ENCODE measurements around the gene PCSK5. TPM values are rescaled to one million over a fixed set of nuclear protein-coding genes. Genes with fewer than 3 reads are reported as not detected.

The PCSK5 gene
- total RNA-seq, 1 donor from 2014 or later = 8.9 TPM

DNA sequence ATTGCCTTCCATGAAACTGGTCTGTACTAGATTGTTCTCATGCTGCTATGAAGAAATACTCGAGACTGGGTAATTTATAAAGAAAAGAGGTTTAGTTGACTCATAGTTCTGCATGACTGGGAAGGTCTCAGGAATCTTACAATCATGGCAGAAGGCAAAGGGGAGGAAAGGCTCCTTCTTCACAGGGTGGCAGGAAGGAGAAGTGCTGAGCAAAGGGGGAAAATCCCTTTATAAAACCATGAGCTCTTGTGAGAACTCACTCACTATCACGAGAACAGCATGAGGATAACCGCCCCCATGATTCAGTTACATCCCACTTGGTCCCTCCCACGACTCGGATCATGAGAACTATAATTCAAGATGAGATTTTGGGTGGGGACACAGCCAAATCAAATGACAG lies 340.5 kb downstream of the PCSK5 start:
- Mint-ChIP-seq H3K4me1 (ENCODE audit: low read depth) (no peaks in the 10 kb centered on the region), H3K4me3 (ENCODE audit: unreplicated experiment) (no peak overlapping the region), H3K9me3 (ENCODE audit: low read depth) (no peaks in the 10 kb centered on the region), H3K27ac (ENCODE audit: unreplicated experiment) (no peak overlapping the region), H3K36me3 (ENCODE audit: low read depth) (no peaks in the 10 kb centered on the region), H3K27me3 (ENCODE audit: low read depth) (peaks cover 1% of the 10 kb centered on the region)
- TF ChIP-seq, protein P1, sequence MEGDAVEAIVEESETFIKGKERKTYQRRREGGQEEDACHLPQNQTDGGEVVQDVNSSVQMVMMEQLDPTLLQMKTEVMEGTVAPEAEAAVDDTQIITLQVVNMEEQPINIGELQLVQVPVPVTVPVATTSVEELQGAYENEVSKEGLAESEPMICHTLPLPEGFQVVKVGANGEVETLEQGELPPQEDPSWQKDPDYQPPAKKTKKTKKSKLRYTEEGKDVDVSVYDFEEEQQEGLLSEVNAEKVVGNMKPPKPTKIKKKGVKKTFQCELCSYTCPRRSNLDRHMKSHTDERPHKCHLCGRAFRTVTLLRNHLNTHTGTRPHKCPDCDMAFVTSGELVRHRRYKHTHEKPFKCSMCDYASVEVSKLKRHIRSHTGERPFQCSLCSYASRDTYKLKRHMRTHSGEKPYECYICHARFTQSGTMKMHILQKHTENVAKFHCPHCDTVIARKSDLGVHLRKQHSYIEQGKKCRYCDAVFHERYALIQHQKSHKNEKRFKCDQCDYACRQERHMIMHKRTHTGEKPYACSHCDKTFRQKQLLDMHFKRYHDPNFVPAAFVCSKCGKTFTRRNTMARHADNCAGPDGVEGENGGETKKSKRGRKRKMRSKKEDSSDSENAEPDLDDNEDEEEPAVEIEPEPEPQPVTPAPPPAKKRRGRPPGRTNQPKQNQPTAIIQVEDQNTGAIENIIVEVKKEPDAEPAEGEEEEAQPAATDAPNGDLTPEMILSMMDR (IDR thresholded peaks at IDR 0.05) = no peak
- no peak for DNase-seq (ENCODE audit: low spot score)

- TF ChIP-seq, protein P1 (IDR thresholded peaks at IDR 0.05) = no peak
- H3K4me3 Mint-ChIP-seq (ENCODE audit: unreplicated experiment) = no peak overlapping the region
- H3K27me3 Mint-ChIP-seq (ENCODE audit: low read depth) = peaks cover 11% of the 10 kb centered on the region
- DNase-seq (ENCODE audit: low spot score) = no peak
- H3K27ac Mint-ChIP-seq (ENCODE audit: unreplicated experiment) = no peak overlapping the region
- no peaks in the 10 kb centered on the region for H3K36me3 Mint-ChIP-seq (ENCODE audit: low read depth)
- H3K9me3 Mint-ChIP-seq (ENCODE audit: low read depth) = no peaks in the 10 kb centered on the region
- no peaks in the 10 kb centered on the region for H3K4me1 Mint-ChIP-seq (ENCODE audit: low read depth)
Observed at GRCh38 chr9:76232861-76233489, 342.5 kb downstream of the PCSK5 start.

DNA sequence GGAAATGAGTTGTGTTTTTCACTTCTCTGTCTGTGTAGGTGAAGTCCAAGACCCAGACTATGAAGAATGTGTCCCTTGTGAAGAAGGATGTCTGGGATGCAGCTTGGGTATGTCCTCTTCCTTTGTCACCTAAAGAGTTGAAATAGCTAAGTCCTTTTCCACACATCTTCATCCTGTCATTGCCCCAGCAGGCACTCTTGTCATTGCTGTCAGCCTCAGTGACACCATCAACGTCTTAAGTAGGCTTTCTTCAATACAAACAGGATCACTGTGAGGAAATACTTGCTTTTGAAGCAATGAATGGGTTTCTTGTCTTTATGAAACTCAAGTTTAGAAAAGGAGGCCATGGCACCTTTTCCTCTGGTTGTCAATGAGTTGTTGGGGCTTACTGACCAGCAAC lies 350.1 kb downstream of the PCSK5 start:
- Mint-ChIP-seq H3K27me3 (ENCODE audit: low read depth) (peaks cover 26% of the 10 kb centered on the region), H3K4me3 (ENCODE audit: unreplicated experiment) (no peak overlapping the region), H3K4me1 (ENCODE audit: low read depth) (no peaks in the 10 kb centered on the region), H3K27ac (ENCODE audit: unreplicated experiment) (no peak overlapping the region), H3K36me3 (ENCODE audit: low read depth) (no peaks in the 10 kb centered on the region), H3K9me3 (ENCODE audit: low read depth) (no peaks in the 10 kb centered on the region)
- no peak for DNase-seq (ENCODE audit: low spot score)
- TF ChIP-seq, protein P1 (IDR thresholded peaks at IDR 0.05) = no peak

GRCh38 chr9:76245518-76245917 lies 355.0 kb downstream of the PCSK5 start:
- TF ChIP-seq, protein P1 (IDR thresholded peaks at IDR 0.05) = no peak
- Mint-ChIP-seq H3K4me1 (ENCODE audit: low read depth) (no peaks in the 10 kb centered on the region), H3K27ac (ENCODE audit: unreplicated experiment) (no peak overlapping the region), H3K4me3 (ENCODE audit: unreplicated experiment) (no peak overlapping the region), H3K27me3 (ENCODE audit: low read depth) (peaks cover 10% of the 10 kb centered on the region), H3K36me3 (ENCODE audit: low read depth) (no peaks in the 10 kb centered on the region), H3K9me3 (ENCODE audit: low read depth) (no peaks in the 10 kb centered on the region)
- DNase-seq (ENCODE audit: low spot score) = no peak

DNA sequence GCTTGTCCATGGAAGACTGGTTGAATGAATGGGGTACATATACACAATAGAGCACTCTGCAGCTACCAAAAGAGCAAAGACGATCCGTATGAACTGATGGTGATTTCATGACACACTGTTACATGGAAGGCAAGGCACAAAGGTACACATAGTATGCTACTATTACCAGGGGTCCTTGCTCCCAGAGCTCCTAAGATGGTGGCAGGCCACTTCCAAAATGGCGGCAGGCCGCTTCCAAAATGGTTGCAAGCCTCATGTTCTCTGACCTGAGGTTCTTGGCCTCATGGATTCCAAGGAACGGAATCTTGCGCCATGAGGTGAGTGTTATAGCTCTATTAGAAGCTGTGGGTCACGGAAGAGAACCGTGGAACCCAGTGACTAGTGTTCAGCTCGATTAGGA lies 356.2 kb downstream of the PCSK5 start:
- Mint-ChIP-seq H3K9me3 (ENCODE audit: low read depth) (no peaks in the 10 kb centered on the region), H3K27ac (ENCODE audit: unreplicated experiment) (no peak overlapping the region), H3K27me3 (ENCODE audit: low read depth) (peaks cover 7% of the 10 kb centered on the region), H3K4me1 (ENCODE audit: low read depth) (no peaks in the 10 kb centered on the region), H3K4me3 (ENCODE audit: unreplicated experiment) (no peak overlapping the region), H3K36me3 (ENCODE audit: low read depth) (no peaks in the 10 kb centered on the region)
- TF ChIP-seq, protein P1 (IDR thresholded peaks at IDR 0.05) = no peak
- no peak for DNase-seq (ENCODE audit: low spot score)
